SH-SY5Y (cell line): ENCODE data around the gene ZNF606.

ENCODE experiments used
- GATA2 ChIP-seq: IDR thresholded peaks from 2 replicates; pipeline ENCODE4 v1.6.1; 2011; ENCODE audit warnings: mild to moderate bottlenecking, low read depth, low read length
- GATA3 ChIP-seq: IDR thresholded peaks from 2 replicates; pipeline ENCODE4 v1.6.1; 2011; ENCODE audit warnings: low read depth, mild to moderate bottlenecking, low read length, moderate library complexity

DNA sequence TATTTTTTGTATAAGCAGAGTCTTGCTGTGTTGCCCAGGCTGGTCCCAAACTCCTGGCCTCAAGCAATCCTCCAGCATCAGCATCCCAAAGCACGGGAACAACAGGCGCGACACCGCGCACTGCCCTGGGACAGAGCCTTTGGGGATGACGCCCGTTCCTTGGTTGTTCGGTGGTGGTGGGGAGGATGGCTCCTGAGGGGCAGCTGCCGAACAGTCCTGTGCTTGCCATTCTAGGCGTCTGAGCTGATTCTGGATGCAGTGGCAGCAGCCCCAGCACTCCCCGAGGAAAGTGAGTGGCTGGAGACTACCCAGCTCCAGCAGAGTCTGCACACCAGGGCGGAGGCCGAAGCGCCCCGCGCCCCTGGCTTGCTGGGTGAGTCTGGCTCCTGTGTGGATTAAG lies 49.6 kb upstream of the ZNF606 start:
- TF ChIP-seq GATA2 (no peak), GATA3 (no peak)
